ENCODE measurements around the gene AUTS2.

Gene AUTS2

DNA sequence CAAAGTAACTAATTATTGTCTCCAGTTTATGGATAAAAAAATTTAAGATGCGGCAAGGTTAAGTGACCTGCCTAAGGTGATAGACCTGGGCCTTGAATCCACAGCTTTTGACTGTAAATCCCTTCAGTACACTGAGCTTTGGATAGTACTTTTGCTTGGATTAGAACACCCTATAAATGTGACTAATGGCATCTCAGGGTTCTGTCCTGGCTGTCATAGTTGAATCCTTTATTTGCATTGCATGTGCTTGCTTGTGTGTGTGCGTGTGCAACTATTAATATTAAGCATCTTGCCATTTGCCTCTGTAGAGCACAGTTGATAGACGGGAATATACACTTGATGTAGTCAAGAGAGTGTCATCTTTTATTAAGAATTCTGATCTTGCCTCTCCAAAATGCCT lies 228.0 kb downstream of the AUTS2 start:
- DNase-seq: no peak

DNA sequence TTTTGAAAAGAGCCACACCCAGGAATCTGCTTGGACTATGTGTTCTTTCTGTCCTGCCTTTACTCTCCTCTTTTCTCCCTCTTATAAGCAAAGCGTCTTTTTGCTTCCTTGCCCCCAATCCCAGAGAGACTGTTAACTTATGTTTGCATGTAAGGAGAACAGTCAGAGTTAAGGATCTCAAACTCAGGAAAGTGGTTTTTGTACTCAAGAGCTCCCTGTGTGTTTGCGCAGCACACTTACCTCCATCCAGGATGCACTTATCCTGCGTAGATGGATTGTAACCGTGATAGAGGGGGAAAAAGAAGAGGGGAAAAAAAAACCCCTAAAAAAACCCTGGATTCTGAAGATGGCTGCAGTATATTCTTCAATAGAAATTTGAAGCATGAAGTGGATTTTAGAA lies 228.9 kb downstream of the AUTS2 start:
- DNase-seq: no peak

DNA sequence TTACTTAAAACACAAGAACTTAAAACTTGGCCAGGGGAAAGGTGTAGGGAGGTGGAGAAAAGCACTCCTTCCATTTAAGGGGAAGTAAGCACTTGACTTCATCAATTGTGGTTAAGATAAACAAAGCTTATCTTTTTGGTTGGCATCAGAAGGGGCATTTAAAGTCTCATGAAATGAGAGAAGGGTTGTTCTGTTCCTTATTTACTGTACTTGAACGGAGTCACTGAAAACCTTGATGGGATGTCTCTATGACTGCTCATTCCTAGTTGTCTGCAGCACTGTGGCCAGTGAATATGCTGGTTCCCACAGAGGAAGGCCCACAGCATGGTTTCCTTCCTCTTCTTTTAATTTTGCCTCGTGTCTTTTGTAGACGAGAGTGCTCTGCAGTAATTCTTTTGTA lies 229.3 kb downstream of the AUTS2 start:
- DNase-seq: no peak

DNA sequence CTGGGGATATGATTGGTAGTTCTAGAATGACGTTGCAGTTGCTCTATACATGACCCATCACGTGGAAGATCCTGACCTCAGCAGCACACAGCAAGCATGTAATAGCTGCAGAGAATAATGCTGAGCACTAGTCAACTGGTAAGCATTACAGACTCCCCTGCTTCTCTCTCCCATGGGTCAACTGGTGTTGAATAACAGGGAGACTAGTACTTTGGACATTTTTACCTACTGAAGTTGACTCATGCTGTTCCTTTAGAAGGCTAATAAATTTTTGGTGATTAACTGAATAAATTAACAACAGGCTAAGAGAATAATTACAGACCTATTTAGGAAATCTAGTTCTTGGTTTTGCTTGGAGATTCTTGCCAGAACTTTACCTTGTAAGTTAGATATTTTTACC lies 234.1 kb downstream of the AUTS2 start:
- no peak for DNase-seq

DNA sequence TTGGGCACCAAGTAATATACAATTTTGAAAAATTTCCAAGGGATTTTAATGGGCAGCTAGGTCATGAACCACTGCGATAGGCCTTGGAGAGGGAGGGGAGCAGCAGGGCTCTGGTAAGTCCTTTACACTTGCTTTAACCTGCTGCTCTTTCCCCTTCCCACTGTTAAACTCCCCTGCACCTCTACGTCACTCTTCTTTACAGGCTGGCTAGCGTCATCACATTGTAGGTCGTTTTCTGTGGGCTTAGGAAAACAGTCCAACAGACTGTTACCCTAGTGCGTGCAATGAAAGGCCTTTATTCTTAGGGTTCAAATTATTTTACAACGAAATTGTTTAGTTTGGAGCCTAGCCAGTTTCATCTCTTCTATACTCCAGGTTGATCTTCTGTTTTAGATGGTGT lies 235.7 kb downstream of the AUTS2 start:
- DNase-seq: no peak

DNA sequence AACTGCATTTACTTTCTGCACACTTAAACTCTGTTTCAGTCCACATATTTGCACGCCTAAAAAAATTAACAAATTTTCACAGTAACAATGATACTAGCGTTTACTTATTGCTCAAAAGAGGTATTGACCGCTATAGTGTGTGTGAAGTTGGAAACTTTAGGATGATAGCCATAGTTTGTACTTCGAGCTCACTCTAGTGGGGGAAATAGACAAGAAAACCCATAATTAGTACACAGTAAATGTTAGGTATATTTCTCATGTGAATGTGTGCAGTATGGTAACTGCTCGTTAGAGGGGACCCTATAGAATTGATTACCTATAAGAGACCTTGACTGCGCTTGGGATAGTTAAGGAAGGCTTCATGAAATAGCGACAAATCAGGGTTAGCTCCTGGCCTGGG lies 238.4 kb downstream of the AUTS2 start:
- DNase-seq: no peak

- no peak for DNase-seq
Observed at GRCh38 chr7:69837387-69838068, 239.3 kb downstream of the AUTS2 start.

DNA sequence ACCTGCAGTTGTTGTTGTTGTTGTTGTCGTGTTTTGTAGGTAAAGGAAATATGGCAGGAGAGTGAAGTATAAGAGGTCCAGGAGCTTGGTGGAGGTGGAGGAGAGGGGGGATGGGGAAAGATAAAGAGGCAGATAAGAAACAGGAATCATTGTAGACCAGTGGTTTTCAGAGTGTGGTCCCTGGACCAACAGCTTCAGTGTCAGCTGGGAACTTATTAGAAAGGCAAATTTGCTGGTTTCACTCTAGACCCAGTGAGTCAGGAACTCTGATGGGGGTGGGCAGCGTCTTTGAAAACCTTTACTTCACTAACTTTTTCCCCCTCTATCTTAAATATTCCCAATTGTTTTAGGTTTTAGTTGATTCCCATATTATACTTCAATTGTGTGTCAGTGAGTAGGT lies 241.5 kb downstream of the AUTS2 start:
- DNase-seq: no peak

DNA sequence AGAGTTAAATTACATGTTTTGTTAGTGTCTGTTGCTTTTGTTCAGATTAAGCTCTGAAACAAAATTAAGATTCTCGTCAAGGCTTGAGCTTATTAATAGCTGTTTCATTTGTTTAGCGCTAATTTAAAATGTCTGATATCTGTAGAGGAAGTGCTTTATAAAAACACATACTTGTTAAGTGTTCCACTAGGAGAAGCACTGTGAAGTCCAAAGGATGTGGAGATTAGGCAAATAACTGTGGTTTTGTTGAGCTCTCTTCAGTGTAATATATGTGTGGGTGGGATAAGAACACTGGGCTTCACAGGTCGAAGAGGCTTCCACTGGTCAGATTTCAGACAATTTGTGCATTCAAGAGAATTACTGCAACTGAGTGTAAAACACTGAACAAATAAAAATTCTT lies 242.0 kb downstream of the AUTS2 start:
- DNase-seq: no peak

GRCh38 chr7:69843653-69844052 lies 245.4 kb downstream of the AUTS2 start:
- no peak for DNase-seq

DNA sequence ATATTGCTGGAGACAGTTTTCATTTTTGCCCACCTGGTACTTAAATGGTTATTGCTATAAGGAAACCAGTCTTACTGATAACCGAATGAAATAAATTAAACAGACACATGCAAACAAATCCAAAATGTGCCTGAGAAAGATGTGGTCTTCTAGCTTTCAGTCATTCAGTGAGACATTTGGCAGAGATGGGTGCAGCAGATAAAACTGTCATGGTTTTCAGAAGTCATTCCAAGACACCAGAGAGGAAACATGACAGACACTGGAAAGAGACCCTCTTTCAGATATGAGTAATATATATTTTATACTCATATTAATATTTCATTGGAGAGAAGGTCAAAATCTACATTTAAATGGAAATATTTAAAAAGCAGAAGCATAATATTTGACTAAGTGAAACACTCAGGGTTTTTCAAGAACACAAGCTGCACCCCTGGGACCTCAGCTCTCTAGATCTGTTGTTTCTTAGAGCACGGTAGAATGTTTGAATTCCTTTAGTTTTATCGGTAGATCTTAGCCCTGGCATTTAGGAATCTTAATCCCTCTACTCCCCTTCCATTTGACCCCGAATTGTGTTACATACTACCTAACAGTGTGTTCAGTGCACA lies 246.1 kb downstream of the AUTS2 start:
- DNase-seq: no peak

DNA sequence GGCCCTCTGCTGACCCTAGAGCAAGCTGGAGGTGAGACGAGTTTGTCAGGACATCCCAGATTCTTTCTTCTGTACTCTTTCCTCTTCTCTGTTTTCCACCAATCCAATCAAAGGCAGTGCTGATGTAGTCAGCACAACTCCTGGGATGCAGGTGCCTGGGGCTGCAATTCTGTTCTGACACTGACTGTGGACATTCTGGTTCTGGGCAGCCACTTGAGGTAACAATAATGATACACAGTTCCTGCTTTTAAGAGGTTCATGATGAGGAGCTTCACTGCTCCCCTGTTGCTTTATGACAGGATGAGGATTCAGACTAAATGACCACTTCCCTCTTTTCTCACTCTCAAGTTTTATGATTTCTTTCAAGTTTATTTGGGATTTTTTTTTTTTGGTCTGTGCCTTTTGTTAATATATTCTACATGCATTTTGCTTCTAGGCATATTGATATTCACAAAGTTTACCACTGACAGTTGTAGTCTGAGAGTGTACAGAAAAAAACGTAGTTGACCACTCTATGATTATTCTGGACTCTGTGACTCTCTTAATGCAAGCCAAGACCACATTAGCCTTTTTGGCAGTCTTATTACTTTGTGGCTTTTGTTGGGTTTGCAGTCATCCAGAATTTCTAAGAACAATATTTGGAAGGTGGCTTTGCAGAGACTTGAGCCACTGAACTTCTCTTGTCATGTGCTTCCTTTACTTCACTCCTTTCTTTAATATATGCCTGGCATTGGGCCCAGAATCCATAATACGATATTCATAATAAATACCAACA lies 247.6 kb downstream of the AUTS2 start:
- no peak for DNase-seq

DNA sequence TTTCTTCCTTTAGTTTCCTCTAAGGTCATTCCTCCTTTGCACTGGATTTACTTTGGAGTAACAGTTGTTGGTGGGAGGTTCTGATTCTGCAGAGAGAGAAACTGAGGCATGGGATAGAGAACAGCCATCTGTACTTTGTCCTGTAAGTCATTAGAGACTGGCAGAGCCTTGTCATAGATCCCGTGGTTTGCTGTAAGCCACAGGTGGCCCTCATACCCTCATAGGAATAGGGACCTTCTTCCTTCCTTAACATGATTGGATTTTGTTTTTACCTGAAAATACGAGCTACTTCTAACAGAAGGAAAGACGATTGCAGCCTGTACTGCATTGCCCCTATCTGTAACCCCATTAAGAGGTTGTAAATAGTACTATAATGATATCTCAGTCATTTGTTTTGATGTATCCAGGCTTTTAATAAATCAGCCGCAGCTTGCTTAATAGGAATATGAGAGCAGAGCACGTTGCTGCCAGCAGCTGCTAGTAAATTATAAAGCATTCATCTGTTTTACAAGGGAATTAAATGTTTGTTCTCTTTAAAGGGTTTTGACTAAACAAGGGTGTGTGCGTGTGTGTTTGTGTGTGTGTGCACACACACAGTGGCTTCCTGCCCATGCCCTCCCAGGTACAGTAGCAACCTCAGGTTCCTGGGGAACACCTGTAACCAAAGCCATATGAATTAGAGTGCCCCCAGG lies 249.8 kb downstream of the AUTS2 start:
- DNase-seq: no peak

GRCh38 chr7:69849268-69849667 lies 251.0 kb downstream of the AUTS2 start:
- DNase-seq: no peak

GRCh38 chr7:69857014-69857413 lies 258.7 kb downstream of the AUTS2 start:
- DNase-seq: no peak

GRCh38 chr7:69858471-69858870 lies 260.2 kb downstream of the AUTS2 start:
- DNase-seq: no peak

DNA sequence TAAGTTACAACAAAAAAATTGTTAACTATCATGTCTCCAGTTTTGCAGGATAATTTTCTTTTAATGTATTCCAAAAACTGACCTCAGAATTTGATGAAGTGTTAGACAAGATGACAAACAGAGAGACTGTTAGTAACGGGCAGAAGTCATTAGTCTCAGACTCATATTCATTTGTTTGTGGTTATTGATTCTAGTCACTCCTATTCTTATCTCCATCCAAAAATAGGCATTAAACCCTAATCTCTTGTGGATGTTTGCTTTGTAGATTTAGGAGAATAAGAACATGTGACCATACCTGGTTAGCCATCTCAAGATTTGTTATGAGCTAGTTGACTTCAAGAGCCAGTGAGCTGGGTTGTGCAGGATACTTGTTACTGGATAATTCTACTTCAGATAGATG lies 261.1 kb downstream of the AUTS2 start:
- no peak for DNase-seq

GRCh38 chr7:69860486-69860885 lies 262.2 kb downstream of the AUTS2 start:
- DNase-seq: no peak

GRCh38 chr7:69860941-69861622 lies 262.8 kb downstream of the AUTS2 start:
- no peak for DNase-seq

- no peak for DNase-seq
Observed at GRCh38 chr7:69862413-69863064, 264.3 kb downstream of the AUTS2 start.

GRCh38 chr7:69864274-69864673 lies 266.0 kb downstream of the AUTS2 start:
- DNase-seq: no peak

DNA sequence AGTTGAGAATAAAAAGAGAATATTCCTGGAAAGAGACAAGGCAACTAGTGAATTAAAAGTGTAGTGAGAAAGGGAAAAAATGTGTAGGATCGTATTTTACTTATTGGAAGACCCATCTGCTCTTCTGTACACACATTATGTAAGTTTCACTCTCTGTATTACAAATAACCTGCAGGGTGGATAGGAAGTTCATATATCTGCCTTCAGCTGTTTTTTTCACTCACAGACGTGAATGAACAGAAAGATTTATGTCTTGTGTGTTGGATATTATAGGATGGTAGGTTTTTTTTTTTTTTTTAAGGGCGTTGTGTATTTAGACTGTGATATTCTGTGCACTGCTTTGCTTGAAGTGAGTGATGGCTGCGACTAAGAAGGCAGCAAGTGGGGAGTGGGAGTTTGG lies 266.5 kb downstream of the AUTS2 start:
- DNase-seq: no peak

GRCh38 chr7:69868921-69869320 lies 270.6 kb downstream of the AUTS2 start:
- DNase-seq: no peak
